GM21737 (cell line): ENCODE data around the gene BCO2.
"Not testable (repeated sequence)": the region's sequence is repeated elsewhere in the genome, so short reads cannot be mapped to it uniquely, and the experiment has no call there.

Experiments
- ATAC-seq: cut with Tn5 transposase; IDR thresholded peaks from one replicate; pipeline ENCODE4 v1.9.1; 2021; ENCODE audit warnings: mild to moderate bottlenecking, moderate library complexity; ENCODE audit not compliant: unreplicated experiment

BCO2 gene

GRCh38 chr11:112165049-112165448, 10.3 kb upstream of the BCO2 start:
- no peak for ATAC-seq

GRCh38 chr11:112166562-112166961, 8.8 kb upstream of the BCO2 start:
- ATAC-seq = no peak

- no peak for ATAC-seq
Measured at GRCh38 chr11:112167145-112167544, 8.2 kb upstream of the BCO2 start, which contains the start of gene TEX12. Gene TEX12 (plus strand): TSS chr11:112167372. CDS start chr11:112169269, 1,897 bp downstream.

GRCh38 chr11:112172362-112172994, 2.8 kb upstream of the BCO2 start:
- ATAC-seq = no peak

GRCh38 chr11:112173152-112173551, 2.2 kb upstream of the BCO2 start:
- no peak for ATAC-seq

- no peak for ATAC-seq
Measured at GRCh38 chr11:112175599-112175952, 264 bp downstream of the BCO2 start.

- no peak for ATAC-seq
Measured at GRCh38 chr11:112176077-112176476, 765 bp downstream of the BCO2 start.

- no peak for ATAC-seq
Measured at GRCh38 chr11:112177589-112177988, 2.3 kb downstream of the BCO2 start.

- no peak for ATAC-seq
Measured at GRCh38 chr11:112178428-112178827, 3.1 kb downstream of the BCO2 start.

GRCh38 chr11:112178936-112179335, 3.6 kb downstream of the BCO2 start:
- ATAC-seq = no peak

- no peak for ATAC-seq
Measured at GRCh38 chr11:112179601-112180000, 4.3 kb downstream of the BCO2 start.

- ATAC-seq = no peak
Measured at GRCh38 chr11:112182867-112183266, 7.6 kb downstream of the BCO2 start.

GRCh38 chr11:112185883-112186282, 10.6 kb downstream of the BCO2 start:
- no peak for ATAC-seq

- no peak for ATAC-seq
Measured at GRCh38 chr11:112186304-112186703, 11.0 kb downstream of the BCO2 start.

GRCh38 chr11:112195113-112195512, 19.8 kb downstream of the BCO2 start:
- ATAC-seq = not testable (repeated sequence)

- no peak for ATAC-seq
Measured at GRCh38 chr11:112195951-112196351, 20.6 kb downstream of the BCO2 start.

- no peak for ATAC-seq
Measured at GRCh38 chr11:112196519-112197087, 21.3 kb downstream of the BCO2 start.

GRCh38 chr11:112199101-112199500, 23.8 kb downstream of the BCO2 start:
- not testable (repeated sequence) for ATAC-seq

- ATAC-seq = no peak
Measured at GRCh38 chr11:112200252-112200651, 24.9 kb downstream of the BCO2 start.

- ATAC-seq = no peak
Measured at GRCh38 chr11:112206071-112206470, 30.8 kb downstream of the BCO2 start.

- ATAC-seq = no peak
Measured at GRCh38 chr11:112210890-112211289, 35.6 kb downstream of the BCO2 start.

- ATAC-seq = no peak
Measured at GRCh38 chr11:112211536-112211935, 36.2 kb downstream of the BCO2 start.

GRCh38 chr11:112212290-112212689, 37.0 kb downstream of the BCO2 start:
- no peak for ATAC-seq
